IMR-90 (cell line): ENCODE results near the gene CALHM6. TPM values are rescaled to one million over a fixed set of nuclear protein-coding genes. Genes with fewer than 3 reads are reported as not detected.

Experiments used
- ATAC-seq: fragments of 200-7000 bp; cut with Tn5 transposase; 2 replicates; pipeline ENCODE4 v1.9.1; 2020; ENCODE audit warnings: low read depth, mild to moderate bottlenecking, moderate library complexity
- BruUV-seq: library from RNA; stranded (reverse); fragments of 400-500 nt; replicated peaks from 2 replicates; lab custom pipeline; 2021; lab: Mats Ljungman, UMichigan
- CTCF ChIA-PET: fragments of 300-600 bp; formaldehyde crosslinking; extraction: SDS; loops from one replicate; lab custom pipeline; 2021; ENCODE audit warnings: antibody characterized with exemption; lab: Yijun Ruan, JAX
- POLR2A ChIA-PET: fragments of 300-600 bp; sonication (Branson Sonifier 250); formaldehyde crosslinking; loops from one replicate; lab custom pipeline; 2022; ENCODE audit warnings: antibody characterized with exemption; ENCODE audit not compliant: unreplicated experiment; lab: Charles Lee
- DNase-seq: peaks from one replicate; pipeline ENCODE4 v3.0.0; 2013
- H2AFZ ChIP-seq: replicated peaks from 2 replicates; pipeline ENCODE3; 2013; ENCODE audit warnings: low read length, mild to moderate bottlenecking; ENCODE audit not compliant: poor library complexity
- H2AK5ac ChIP-seq: 2 replicates; pipeline ENCODE4 v1.6.1; 2013; ENCODE audit warnings: low read depth, low read length, inconsistent platforms
- H2AK9ac ChIP-seq: replicated peaks from 2 replicates; pipeline ENCODE3; 2013; ENCODE audit warnings: mild to moderate bottlenecking, low read depth, low read length, moderate library complexity; ENCODE audit not compliant: poor library complexity
- H2BK120ac ChIP-seq: 2 replicates; pipeline ENCODE4 v1.6.1; 2013; ENCODE audit warnings: low read depth, low read length, inconsistent platforms
- H2BK15ac ChIP-seq: 3 replicates; pipeline ENCODE4 v1.6.1; 2013; ENCODE audit warnings: low read depth, low read length, inconsistent platforms
- H2BK20ac ChIP-seq: 2 replicates; pipeline ENCODE4 v1.6.1; 2013; ENCODE audit warnings: low read depth, mild to moderate bottlenecking, inconsistent platforms, low read length, moderate library complexity
- H2BK5ac ChIP-seq: 2 replicates; pipeline ENCODE4 v1.6.1; 2013; ENCODE audit warnings: mild to moderate bottlenecking, low read depth, low read length, inconsistent platforms; ENCODE audit not compliant: poor library complexity, severe bottlenecking
- H3K14ac ChIP-seq: replicated peaks from 2 replicates; pipeline ENCODE4 v1.6.1; 2013; ENCODE audit warnings: low read depth, low read length, inconsistent platforms
- H3K18ac ChIP-seq: 2 replicates; pipeline ENCODE4 v1.6.1; 2013; ENCODE audit warnings: low read depth, low read length, control low read depth
- H3K23ac ChIP-seq: 2 replicates; pipeline ENCODE4 v1.6.1; 2013; ENCODE audit warnings: low read depth, low read length, inconsistent platforms
- H3K27ac ChIP-seq: 2 replicates; pipeline ENCODE4 v1.5.1; 2013; ENCODE audit warnings: mild to moderate bottlenecking, control low read depth, low read length; ENCODE audit not compliant: insufficient read depth
- H3K27me3 ChIP-seq: 2 replicates; pipeline ENCODE4 v1.6.1; 2013; ENCODE audit warnings: low read length; ENCODE audit not compliant: control insufficient read depth, insufficient read depth
- H3K36me3 ChIP-seq: 2 replicates; pipeline ENCODE4 v1.6.1; 2013; ENCODE audit warnings: low read length, mixed read lengths; ENCODE audit not compliant: control insufficient read depth, insufficient read depth
- H3K4ac ChIP-seq: 2 replicates; pipeline ENCODE4 v1.6.1; 2013; ENCODE audit warnings: low read depth, low read length, inconsistent platforms
- H3K4me1 ChIP-seq: 2 replicates; pipeline ENCODE4 v1.6.1; 2013; ENCODE audit warnings: low read length, mixed read lengths; ENCODE audit not compliant: control insufficient read depth, insufficient read depth
- H3K4me2 ChIP-seq: 2 replicates; pipeline ENCODE4 v1.6.1; 2013; ENCODE audit warnings: low read depth, mild to moderate bottlenecking, control low read depth, low read length, moderate library complexity
- H3K4me3 ChIP-seq: 2 replicates; pipeline ENCODE4 v1.5.1; 2013; ENCODE audit warnings: low read depth, mild to moderate bottlenecking, control low read depth, low read length, moderate library complexity; ENCODE audit not compliant: insufficient read depth
- H3K56ac ChIP-seq: 2 replicates; pipeline ENCODE4 v1.6.1; 2013; ENCODE audit warnings: low read length, inconsistent platforms; ENCODE audit not compliant: insufficient read depth; ENCODE audit errors: extremely low read depth
- H3K79me1 ChIP-seq, 2 experiments: 2 replicates each; pipeline ENCODE4 v1.6.1; 2013; ENCODE audit warnings: low read length in 2 of 2, inconsistent platforms in 1 of 2, low read depth in 1 of 2
- H3K9ac ChIP-seq: 2 replicates; pipeline ENCODE4 v1.6.1; 2013; ENCODE audit warnings: low read depth, low read length, control low read depth
- H3K9me1 ChIP-seq: 2 replicates; pipeline ENCODE4 v1.6.1; 2013; ENCODE audit warnings: low read length, inconsistent platforms; ENCODE audit not compliant: insufficient read depth
- H3K9me3 ChIP-seq: 2 replicates; pipeline ENCODE4 v1.6.1; 2013; ENCODE audit warnings: low read length; ENCODE audit not compliant: control insufficient read depth, insufficient read depth
- H4K20me1 ChIP-seq: 2 replicates; pipeline ENCODE4 v1.6.1; 2013; ENCODE audit warnings: low read length, inconsistent platforms; ENCODE audit not compliant: insufficient read depth
- H4K5ac ChIP-seq: 2 replicates; pipeline ENCODE4 v1.6.1; 2013; ENCODE audit warnings: mild to moderate bottlenecking, low read depth, low read length, control low read depth
- H4K8ac ChIP-seq, 2 experiments: 2 replicates each; pipeline ENCODE4 v1.6.1; 2013; ENCODE audit warnings: low read depth in 2 of 2, low read length in 2 of 2, control low read depth in 1 of 2, inconsistent platforms in 1 of 2
- H4K91ac ChIP-seq: 2 replicates; pipeline ENCODE4 v1.6.1; 2013; ENCODE audit warnings: low read depth, low read length, inconsistent platforms; ENCODE audit not compliant: insufficient read depth
- POLR2A ChIP-seq: IDR thresholded peaks from 2 replicates; pipeline ENCODE4 v1.6.1; 2012; ENCODE audit warnings: mild to moderate bottlenecking, low read depth, low read length
- RAD21 ChIP-seq: IDR thresholded peaks from 2 replicates; pipeline ENCODE4 v1.6.1; 2012; ENCODE audit warnings: low read length, improper control_type of control experiment
- RCOR1 ChIP-seq: IDR thresholded peaks from 2 replicates; pipeline ENCODE4 v1.6.1; 2012; ENCODE audit warnings: mild to moderate bottlenecking, low read length, improper control_type of control experiment; ENCODE audit not compliant: insufficient replicate concordance
- dilution Hi-C: fragments of 300-500 bp; cut with HindIII; formaldehyde crosslinking; loops from one replicate; pipeline ENCODE4 v1.14.3; 2018; ENCODE audit warnings: low sequenced_read_pairs; ENCODE audit not compliant: unreplicated experiment
- in situ Hi-C: fragments of 300-500 bp; cut with MboI; formaldehyde crosslinking; loops from 3 replicates; pipeline ENCODE4 v1.14.3; 2019; ENCODE audit warnings: low sequenced_read_pairs, inconsistent platforms, mixed read lengths
- intact Hi-C: fragments of 100-400 bp; cut with micrococcal nuclease; formaldehyde crosslinking; loops from 2 replicates; pipeline ENCODE4 v1.10.0; 2022
- polyA plus RNA-seq, 3 experiments: library from polyadenylated mRNA; depleted of rRNA; stranded (reverse); fragments of >200 nt; gene quantifications; 2 replicates each; pipeline ENCODE4 v1.2.3, GENCODE V29; 2012; ENCODE audit warnings: low replicate concordance in 1 of 3
- total RNA-seq: library from RNA; depleted of rRNA; stranded (reverse); fragments of >200 nt; gene quantifications from 2 replicates; pipeline ENCODE4 v1.2.3, GENCODE V29; 2012

The CALHM6 gene
- total and polyA plus RNA-seq, 2 of the 4 experiments (the other 2 are of a cell fraction): 0.72 to 1.5 TPM

DNA sequence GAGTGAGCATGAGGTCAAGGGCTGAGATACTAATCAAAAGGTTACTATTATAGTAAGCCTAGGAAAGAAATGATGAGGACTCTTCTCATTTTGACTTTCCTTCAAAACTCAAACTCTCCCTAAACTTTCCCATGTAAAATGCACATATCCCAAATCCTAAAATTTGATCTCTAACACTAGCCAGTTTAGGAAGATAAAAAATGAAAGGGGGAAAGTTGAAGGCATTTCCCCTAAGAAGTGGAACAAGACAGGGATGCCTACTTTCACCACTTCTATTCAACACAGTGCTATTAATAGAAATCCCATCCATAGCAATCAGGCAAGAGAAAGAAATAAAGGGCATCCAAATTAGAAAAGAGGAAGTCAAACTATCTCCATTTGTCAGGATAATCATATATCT lies 47.4 kb downstream of the CALHM6 start:
- Histone ChIP-seq H3K36me3 (no peaks in the 10 kb centered on the region), H2BK15ac (no peak overlapping the region), H4K8ac (no peak overlapping the region), H4K91ac (no peak overlapping the region), H2BK5ac (no peak overlapping the region), H4K20me1 (no peaks in the 10 kb centered on the region), H3K56ac (no peak overlapping the region), H2BK20ac (no peak overlapping the region), H2AK9ac (no peak overlapping the region), H3K23ac (no peak overlapping the region), H3K4me1 (peaks cover 4% of the 10 kb centered on the region), H3K4me3 (no peak overlapping the region), H3K27me3 (no peaks in the 10 kb centered on the region), H3K9me3 (no peaks in the 10 kb centered on the region), H3K9me1 (peaks cover 3% of the 10 kb centered on the region), H2AFZ (no peak overlapping the region), H3K18ac (no peak overlapping the region), H3K27ac (no peak overlapping the region), H2BK120ac (no peak overlapping the region), H2AK5ac (no peak overlapping the region), H3K9ac (no peak overlapping the region), H3K79me1 (peaks cover 7 to 12% of the 10 kb centered on the region in 2 experiments; a peak in 3 of 4 replicates), H4K5ac (no peak overlapping the region), H3K4ac (no peak overlapping the region), H3K14ac (no peak overlapping the region), H3K4me2 (no peak overlapping the region)
- no peak for DNase-seq
- TF ChIP-seq RAD21 (no peak), RCOR1 (no peak), POLR2A (no peak)
- in situ Hi-C loops (no loop called here), intact Hi-C loops (no loop called here), dilution Hi-C loops (no loop called here)
- BruUV-seq: no TSS peak
- ChIA-PET POLR2A (no interaction called here), CTCF (no interaction called here)
- ATAC-seq: no peak
